ENCODE results near the gene PDE10A. TPM values are rescaled to one million over a fixed set of nuclear protein-coding genes. Genes with fewer than 3 reads are reported as not detected.
A peak's percentile ranks its signal among the peaks of the same experiment; 100 is the strongest.
"Not testable (repeated sequence)": the region's sequence is repeated elsewhere in the genome, so short reads cannot be mapped to it uniquely, and the experiment has no call there.

The PDE10A gene
- total and polyA plus RNA-seq, 2 of the 13 experiments (the other 11 are each of a cell fraction or from before 2014, with no cell fraction given), result not detected

DNA sequence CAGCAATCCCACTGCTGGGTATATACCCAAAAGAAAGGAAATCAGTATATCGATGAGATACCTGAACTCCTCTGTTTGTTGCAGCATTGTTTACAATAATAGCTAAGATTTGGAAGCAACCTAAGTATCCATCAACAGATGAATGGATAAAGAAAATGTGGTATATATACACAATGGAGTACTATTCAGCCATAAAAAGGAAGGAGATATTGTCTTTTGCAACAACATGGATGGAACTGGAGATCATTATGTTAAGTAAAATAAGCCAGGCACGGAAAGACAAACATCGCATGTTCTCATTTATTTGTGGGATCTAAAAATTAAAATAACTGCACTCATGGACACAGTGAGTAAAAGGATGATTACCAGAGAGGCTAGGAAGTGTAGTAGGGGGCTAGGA lies 108.4 kb downstream of the PDE10A start:
- CTCF ChIA-PET (ENCODE audit: low intra/inter-chr PET ratio, low total read pairs); H4K20me1 ChIP-seq (ENCODE audit: insufficient read depth, low read length); H3K79me2 ChIP-seq (ENCODE audit: insufficient read depth, low read length); FAIRE-seq; H2AFZ ChIP-seq (ENCODE audit: low read length); intact Hi-C loops (cut with micrococcal nuclease; ENCODE audit: unreplicated experiment); H3K9ac ChIP-seq (ENCODE audit: insufficient read depth, low read depth, low read length); H3K27ac ChIP-seq (ENCODE audit: extremely low read length, insufficient read depth, low read length); H3K36me3 ChIP-seq (replicated peaks in 1 of 2; ENCODE audit: control insufficient read depth in 1 of 2, insufficient read depth in 2 of 2, low read length in 2 of 2); H3K4me3 ChIP-seq (replicated peaks in 1 of 3; ENCODE audit: insufficient read depth in 1 of 3, low read depth in 2 of 3, low read length in 3 of 3); H3K9me3 ChIP-seq (ENCODE audit: low read length); DNase-seq (ENCODE audit: low spot score); ATAC-seq; H3K27me3 ChIP-seq (ENCODE audit: control insufficient read depth in 1 of 2, insufficient read depth in 2 of 2, low read length in 2 of 2); BruUV-seq (replicated peaks); POLR2A ChIA-PET; H3K4me2 ChIP-seq (ENCODE audit: low read depth, low read length); in situ Hi-C loops (cut with HindIII; ENCODE audit: extremely low pct_ligation_motif_present, low pct_unique_long_range_greater_than_20kb): not testable (repeated sequence)
- 12% methylated on average over 3 of the region's 3 CpGs for WGBS (ENCODE audit: low lambda C conversion rate)
- H3K4me1 ChIP-seq (ENCODE audit: insufficient read depth, low read length), result peaks cover 15% of the 10 kb centered on the region

DNA sequence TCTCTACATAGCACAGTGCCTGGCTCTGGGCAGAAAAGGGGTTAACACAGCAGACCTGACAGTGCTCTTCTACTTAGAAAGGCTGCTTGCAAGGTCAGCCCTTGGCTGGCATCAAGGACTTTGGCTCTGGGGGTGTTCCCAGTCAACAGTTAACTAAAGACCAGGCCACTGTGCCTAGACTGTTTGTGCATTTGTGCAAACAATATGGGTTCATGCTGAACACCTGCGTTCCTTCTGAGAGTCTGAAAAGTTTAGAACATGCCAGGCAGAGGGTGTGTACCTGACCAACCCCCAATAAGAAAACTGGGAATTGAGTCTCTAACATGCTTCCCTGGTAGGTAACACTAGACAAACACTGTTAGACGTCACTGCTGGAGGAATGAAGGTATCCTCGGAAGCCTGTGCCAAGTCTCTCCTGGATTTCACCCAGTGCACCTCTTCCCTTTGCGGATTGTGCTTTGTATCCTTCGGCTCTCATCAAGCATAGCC lies 110.7 kb downstream of the PDE10A start:
- Histone ChIP-seq H3K79me2 (ENCODE audit: insufficient read depth, low read length) (no peaks in the 10 kb centered on the region), H3K4me1 (ENCODE audit: insufficient read depth, low read length) (peaks cover 15% of the 10 kb centered on the region), H3K4me3 (replicated peaks in 1 of 3; ENCODE audit: insufficient read depth in 1 of 3, low read depth in 2 of 3, low read length in 3 of 3) (no peak overlapping the region), H2AFZ (ENCODE audit: low read length) (no peak overlapping the region), H3K9me3 (ENCODE audit: low read length) (no peaks in the 10 kb centered on the region), H3K27me3 (ENCODE audit: control insufficient read depth in 1 of 2, insufficient read depth in 2 of 2, low read length in 2 of 2) (no peaks in the 10 kb centered on the region), H3K27ac (ENCODE audit: extremely low read length, insufficient read depth, low read length) (no peak overlapping the region), H4K20me1 (ENCODE audit: insufficient read depth, low read length) (no peaks in the 10 kb centered on the region), H3K9ac (ENCODE audit: insufficient read depth, low read depth, low read length) (no peak overlapping the region), H3K4me2 (ENCODE audit: low read depth, low read length) (no peak overlapping the region), H3K36me3 (replicated peaks in 1 of 2; ENCODE audit: control insufficient read depth in 1 of 2, insufficient read depth in 2 of 2, low read length in 2 of 2) (no peaks in the 10 kb centered on the region)
- DNase-seq (ENCODE audit: low spot score) (no peak), ATAC-seq (peak; percentile 61), FAIRE-seq (no peak)
- ChIA-PET POLR2A (no interaction called here), CTCF (ENCODE audit: low intra/inter-chr PET ratio, low total read pairs) (no interaction called here)
- intact Hi-C loops (cut with micrococcal nuclease; ENCODE audit: unreplicated experiment) (no loop called here), in situ Hi-C loops (cut with HindIII; ENCODE audit: extremely low pct_ligation_motif_present, low pct_unique_long_range_greater_than_20kb) (no loop called here)
- BruUV-seq (replicated peaks), result no TSS peak
- WGBS (ENCODE audit: low lambda C conversion rate), result 29% methylated on average over 5 of the region's 5 CpGs
- TF ChIP-seq ZNF652 (CRISPR knock-in tag; IDR thresholded peaks at IDR 0.05; ENCODE audit: borderline replicate concordance, low read depth), result peak; percentile 78
- TF ChIP-seq HNF4A (CRISPR knock-in tag; IDR thresholded peaks at IDR 0.05), result peak; percentile 18
- TF ChIP-seq, protein P1, sequence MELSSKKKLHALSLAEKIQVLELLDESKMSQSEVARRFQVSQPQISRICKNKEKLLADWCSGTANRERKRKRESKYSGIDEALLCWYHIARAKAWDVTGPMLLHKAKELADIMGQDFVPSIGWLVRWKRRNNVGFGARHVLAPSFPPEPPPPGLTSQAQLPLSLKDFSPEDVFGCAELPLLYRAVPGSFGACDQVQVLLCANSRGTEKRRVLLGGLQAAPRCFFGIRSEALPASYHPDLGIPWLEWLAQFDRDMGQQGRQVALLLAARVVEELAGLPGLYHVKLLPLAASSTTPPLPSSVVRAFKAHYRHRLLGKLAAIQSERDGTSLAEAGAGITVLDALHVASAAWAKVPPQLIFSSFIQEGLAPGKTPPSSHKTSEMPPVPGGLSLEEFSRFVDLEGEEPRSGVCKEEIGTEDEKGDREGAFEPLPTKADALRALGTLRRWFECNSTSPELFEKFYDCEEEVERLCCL (CRISPR knock-in tag; IDR thresholded peaks at IDR 0.05; ENCODE audit: borderline replicate concordance), result no peak
- TF ChIP-seq DR1 (CRISPR knock-in tag; IDR thresholded peaks at IDR 0.05), result no peak
- TF ChIP-seq, protein P2, sequence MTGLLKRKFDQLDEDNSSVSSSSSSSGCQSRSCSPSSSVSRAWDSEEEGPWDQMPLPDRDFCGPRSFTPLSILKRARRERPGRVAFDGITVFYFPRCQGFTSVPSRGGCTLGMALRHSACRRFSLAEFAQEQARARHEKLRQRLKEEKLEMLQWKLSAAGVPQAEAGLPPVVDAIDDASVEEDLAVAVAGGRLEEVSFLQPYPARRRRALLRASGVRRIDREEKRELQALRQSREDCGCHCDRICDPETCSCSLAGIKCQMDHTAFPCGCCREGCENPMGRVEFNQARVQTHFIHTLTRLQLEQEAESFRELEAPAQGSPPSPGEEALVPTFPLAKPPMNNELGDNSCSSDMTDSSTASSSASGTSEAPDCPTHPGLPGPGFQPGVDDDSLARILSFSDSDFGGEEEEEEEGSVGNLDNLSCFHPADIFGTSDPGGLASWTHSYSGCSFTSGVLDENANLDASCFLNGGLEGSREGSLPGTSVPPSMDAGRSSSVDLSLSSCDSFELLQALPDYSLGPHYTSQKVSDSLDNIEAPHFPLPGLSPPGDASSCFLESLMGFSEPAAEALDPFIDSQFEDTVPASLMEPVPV (CRISPR knock-in tag; IDR thresholded peaks at IDR 0.05), result no peak
- no peak for TF ChIP-seq ZBTB21 (CRISPR knock-in tag; IDR thresholded peaks at IDR 0.05)
- TF ChIP-seq, protein P3, sequence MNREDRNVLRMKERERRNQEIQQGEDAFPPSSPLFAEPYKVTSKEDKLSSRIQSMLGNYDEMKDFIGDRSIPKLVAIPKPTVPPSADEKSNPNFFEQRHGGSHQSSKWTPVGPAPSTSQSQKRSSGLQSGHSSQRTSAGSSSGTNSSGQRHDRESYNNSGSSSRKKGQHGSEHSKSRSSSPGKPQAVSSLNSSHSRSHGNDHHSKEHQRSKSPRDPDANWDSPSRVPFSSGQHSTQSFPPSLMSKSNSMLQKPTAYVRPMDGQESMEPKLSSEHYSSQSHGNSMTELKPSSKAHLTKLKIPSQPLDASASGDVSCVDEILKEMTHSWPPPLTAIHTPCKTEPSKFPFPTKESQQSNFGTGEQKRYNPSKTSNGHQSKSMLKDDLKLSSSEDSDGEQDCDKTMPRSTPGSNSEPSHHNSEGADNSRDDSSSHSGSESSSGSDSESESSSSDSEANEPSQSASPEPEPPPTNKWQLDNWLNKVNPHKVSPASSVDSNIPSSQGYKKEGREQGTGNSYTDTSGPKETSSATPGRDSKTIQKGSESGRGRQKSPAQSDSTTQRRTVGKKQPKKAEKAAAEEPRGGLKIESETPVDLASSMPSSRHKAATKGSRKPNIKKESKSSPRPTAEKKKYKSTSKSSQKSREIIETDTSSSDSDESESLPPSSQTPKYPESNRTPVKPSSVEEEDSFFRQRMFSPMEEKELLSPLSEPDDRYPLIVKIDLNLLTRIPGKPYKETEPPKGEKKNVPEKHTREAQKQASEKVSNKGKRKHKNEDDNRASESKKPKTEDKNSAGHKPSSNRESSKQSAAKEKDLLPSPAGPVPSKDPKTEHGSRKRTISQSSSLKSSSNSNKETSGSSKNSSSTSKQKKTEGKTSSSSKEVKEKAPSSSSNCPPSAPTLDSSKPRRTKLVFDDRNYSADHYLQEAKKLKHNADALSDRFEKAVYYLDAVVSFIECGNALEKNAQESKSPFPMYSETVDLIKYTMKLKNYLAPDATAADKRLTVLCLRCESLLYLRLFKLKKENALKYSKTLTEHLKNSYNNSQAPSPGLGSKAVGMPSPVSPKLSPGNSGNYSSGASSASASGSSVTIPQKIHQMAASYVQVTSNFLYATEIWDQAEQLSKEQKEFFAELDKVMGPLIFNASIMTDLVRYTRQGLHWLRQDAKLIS (CRISPR knock-in tag; IDR thresholded peaks at IDR 0.05), result no peak
- TF ChIP-seq ZNF614 (CRISPR knock-in tag; IDR thresholded peaks at IDR 0.05; ENCODE audit: borderline replicate concordance), result no peak
- TF ChIP-seq, protein P4, sequence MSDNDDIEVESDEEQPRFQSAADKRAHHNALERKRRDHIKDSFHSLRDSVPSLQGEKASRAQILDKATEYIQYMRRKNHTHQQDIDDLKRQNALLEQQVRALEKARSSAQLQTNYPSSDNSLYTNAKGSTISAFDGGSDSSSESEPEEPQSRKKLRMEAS (IDR thresholded peaks at IDR 0.05), result no peak
- no peak for TF ChIP-seq EP300 (IDR thresholded peaks at IDR 0.05; ENCODE audit: low read depth in 2 of 2, low read length in 2 of 2)
- no peak for TF ChIP-seq EP300 (CRISPR knock-in tag; IDR thresholded peaks at IDR 0.05; ENCODE audit: borderline replicate concordance)

Measured in HepG2 (cell line).